ENCODE measurements around the gene KRT4. TPM values are rescaled to one million over a fixed set of nuclear protein-coding genes. Genes with fewer than 3 reads are reported as not detected.

The KRT4 gene
- polyA plus RNA-seq, 3 donors, result not detected

GRCh38 chr12:52788876-52789636, 24.9 kb downstream of the KRT4 start:
- no peak overlapping the region for H3K27ac ChIP-seq (ENCODE audit: low read depth in 1 of 2, low read length in 2 of 2)
- Mint-ChIP-seq H3K4me3 (peak overlapping the region in 1 of 2 donors; percentile 74), H3K36me3 (no peaks in the 10 kb centered on the region), H3K4me1 (peaks cover 5% of the 10 kb centered on the region), H3K27me3 (ENCODE audit: low read depth in 3 of 3) (peaks cover 31 to 38% (median 32%) of the 10 kb centered on the region in 3 donors), H3K27ac (no peak overlapping the region), H3K9me3 (peaks cover 0 to 6% (median 0%) of the 10 kb centered on the region in 7 donors)
- 93% methylated on average over 7 of the region's 11 CpGs for WGBS (ENCODE audit: insufficient coverage)
- H3K36me3 ChIP-seq (replicated peaks in 1 of 2; ENCODE audit: control insufficient read depth in 1 of 2, insufficient read depth in 2 of 2, low read length in 2 of 2), result no peaks in the 10 kb centered on the region
- H3K9me3 ChIP-seq (replicated peaks in 1 of 2; ENCODE audit: control insufficient read depth in 1 of 2, insufficient read depth in 1 of 2, low read length in 2 of 2), result no peaks in the 10 kb centered on the region
- no peaks in the 10 kb centered on the region for H4K20me1 ChIP-seq (ENCODE audit: insufficient read depth, low read length)
- H3K4me2 ChIP-seq (replicated peaks; ENCODE audit: extremely low read depth, low read length, poor library complexity, severe bottlenecking), result no peak overlapping the region
- H3K9ac ChIP-seq (ENCODE audit: insufficient read depth, low read length, poor library complexity, severe bottlenecking), result no peak overlapping the region
- no peaks in the 10 kb centered on the region for H3K4me1 ChIP-seq (ENCODE audit: control insufficient read depth in 1 of 2, insufficient read depth in 2 of 2, low read length in 2 of 2)
- no peak overlapping the region for H2AFZ ChIP-seq (ENCODE audit: insufficient read depth, low read depth, low read length, poor library complexity, severe bottlenecking)
- no peaks in the 10 kb centered on the region for H3K79me2 ChIP-seq (ENCODE audit: insufficient read depth, low read length)
- intact Hi-C loops (cut with micrococcal nuclease), result no loop called here
- TF ChIP-seq, protein P1, sequence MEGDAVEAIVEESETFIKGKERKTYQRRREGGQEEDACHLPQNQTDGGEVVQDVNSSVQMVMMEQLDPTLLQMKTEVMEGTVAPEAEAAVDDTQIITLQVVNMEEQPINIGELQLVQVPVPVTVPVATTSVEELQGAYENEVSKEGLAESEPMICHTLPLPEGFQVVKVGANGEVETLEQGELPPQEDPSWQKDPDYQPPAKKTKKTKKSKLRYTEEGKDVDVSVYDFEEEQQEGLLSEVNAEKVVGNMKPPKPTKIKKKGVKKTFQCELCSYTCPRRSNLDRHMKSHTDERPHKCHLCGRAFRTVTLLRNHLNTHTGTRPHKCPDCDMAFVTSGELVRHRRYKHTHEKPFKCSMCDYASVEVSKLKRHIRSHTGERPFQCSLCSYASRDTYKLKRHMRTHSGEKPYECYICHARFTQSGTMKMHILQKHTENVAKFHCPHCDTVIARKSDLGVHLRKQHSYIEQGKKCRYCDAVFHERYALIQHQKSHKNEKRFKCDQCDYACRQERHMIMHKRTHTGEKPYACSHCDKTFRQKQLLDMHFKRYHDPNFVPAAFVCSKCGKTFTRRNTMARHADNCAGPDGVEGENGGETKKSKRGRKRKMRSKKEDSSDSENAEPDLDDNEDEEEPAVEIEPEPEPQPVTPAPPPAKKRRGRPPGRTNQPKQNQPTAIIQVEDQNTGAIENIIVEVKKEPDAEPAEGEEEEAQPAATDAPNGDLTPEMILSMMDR (IDR thresholded peaks at IDR 0.05), result no peak
- peaks cover 6 to 19% of the 10 kb centered on the region in 2 donors for H3K27me3 ChIP-seq (ENCODE audit: control insufficient read depth in 2 of 2, insufficient read depth in 2 of 2, low read length in 2 of 2)
- no peak for DNase-seq
- H3K4me3 ChIP-seq (replicated peaks in 1 of 3; ENCODE audit: low read depth in 2 of 3, low read length in 3 of 3), result no peak overlapping the region

GRCh38 chr12:52788192-52788875, 25.6 kb downstream of the KRT4 start:
- Histone ChIP-seq H4K20me1 (ENCODE audit: insufficient read depth, low read length) (no peaks in the 10 kb centered on the region), H3K79me2 (ENCODE audit: insufficient read depth, low read length) (no peaks in the 10 kb centered on the region), H3K4me3 (replicated peaks in 1 of 3; ENCODE audit: low read depth in 2 of 3, low read length in 3 of 3) (no peak overlapping the region), H3K4me1 (ENCODE audit: control insufficient read depth in 1 of 2, insufficient read depth in 2 of 2, low read length in 2 of 2) (no peaks in the 10 kb centered on the region), H2AFZ (ENCODE audit: insufficient read depth, low read depth, low read length, poor library complexity, severe bottlenecking) (no peak overlapping the region), H3K27ac (ENCODE audit: low read depth in 1 of 2, low read length in 2 of 2) (no peak overlapping the region), H3K36me3 (replicated peaks in 1 of 2; ENCODE audit: control insufficient read depth in 1 of 2, insufficient read depth in 2 of 2, low read length in 2 of 2) (no peaks in the 10 kb centered on the region), H3K27me3 (ENCODE audit: control insufficient read depth in 2 of 2, insufficient read depth in 2 of 2, low read length in 2 of 2) (peaks cover 6 to 19% of the 10 kb centered on the region in 2 donors), H3K9me3 (replicated peaks in 1 of 2; ENCODE audit: control insufficient read depth in 1 of 2, insufficient read depth in 1 of 2, low read length in 2 of 2) (no peaks in the 10 kb centered on the region), H3K9ac (ENCODE audit: insufficient read depth, low read length, poor library complexity, severe bottlenecking) (no peak overlapping the region), H3K4me2 (replicated peaks; ENCODE audit: extremely low read depth, low read length, poor library complexity, severe bottlenecking) (no peak overlapping the region)
- Mint-ChIP-seq H3K4me1 (peaks cover 5% of the 10 kb centered on the region), H3K9me3 (peaks cover 0 to 6% (median 0%) of the 10 kb centered on the region in 7 donors), H3K36me3 (no peaks in the 10 kb centered on the region), H3K4me3 (no peak overlapping the region), H3K27ac (peak overlapping the region in 1 of 7 donors; percentile 15), H3K27me3 (ENCODE audit: low read depth in 3 of 3) (peaks cover 32 to 37% (median 32%) of the 10 kb centered on the region in 3 donors)
- intact Hi-C loops (cut with micrococcal nuclease), result no loop called here
- no peak for DNase-seq
- TF ChIP-seq, protein P1 (IDR thresholded peaks at IDR 0.05), result no peak
- 100% methylated on average over 1 of the region's 6 CpGs for WGBS (ENCODE audit: insufficient coverage)

Data from CD14-positive monocyte (primary cell).